Keratinocyte (primary cell): ENCODE data around the gene SCAMP1.

Source experiments
- CTCF ChIP-seq, 3 experiments: IDR thresholded peaks in 1 of 3; conservative IDR thresholded peaks in 1 of 3; optimal IDR thresholded peaks in 1 of 3; 2 replicates in 2 of 3; 3 replicates in 1 of 3; pipeline versions ENCODE3 to v1.5.1; 2011; ENCODE audit warnings: low read length in 3 of 3, mild to moderate bottlenecking in 3 of 3, moderate library complexity in 2 of 3, control low read depth in 1 of 3, inconsistent platforms in 1 of 3; ENCODE audit not compliant: insufficient read depth in 2 of 3; ENCODE audit errors: extremely low read depth in 1 of 3
- EZH2 ChIP-seq: IDR thresholded peaks from one replicate; pipeline ENCODE4 v1.6.1; 2012; ENCODE audit warnings: inconsistent platforms, mild to moderate bottlenecking, low read length, moderate library complexity

DNA sequence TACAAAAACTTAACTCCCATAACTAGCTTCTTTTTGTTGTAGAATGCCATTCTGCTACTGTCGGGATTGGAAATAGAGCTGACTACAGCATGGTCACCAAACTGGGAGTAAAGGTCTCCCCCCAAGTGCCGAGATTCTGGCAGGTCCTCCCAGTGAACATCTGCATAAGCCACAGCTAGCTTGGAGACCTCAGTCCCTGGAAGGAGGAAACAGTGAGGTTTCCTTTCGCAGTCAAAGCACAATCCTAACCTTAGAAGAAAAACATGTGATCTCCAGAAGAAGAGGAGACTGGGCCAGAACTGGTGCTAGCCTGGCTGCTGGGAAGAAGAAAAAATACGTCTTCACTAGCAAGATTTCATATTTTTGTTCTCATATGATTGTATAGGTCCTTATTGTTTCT is 127.4 kb downstream of the SCAMP1 start:
- TF ChIP-seq CTCF (optimal IDR thresholded peaks at IDR 0.05 in 1 of 3, IDR thresholded peaks at IDR 0.05 in 1 of 3, conservative IDR thresholded peaks at IDR 0.05 in 1 of 3; ENCODE audit: extremely low read depth in 1 of 3, insufficient read depth in 2 of 3, low read length in 3 of 3) (no peak), EZH2 (no peak)
